ENCODE results near the gene MYO1A.

MYO1A gene

GRCh38 chr12:57012600-57013465, 37.1 kb downstream of the MYO1A start:
- DNase-seq (ENCODE audit: low read depth), result no peak

- DNase-seq (ENCODE audit: low read depth), result no peak
These were observed 38.2 kb downstream of the MYO1A start for GRCh38 chr12:57011438-57012424.

GRCh38 chr12:57010627-57011247, 39.2 kb downstream of the MYO1A start:
- DNase-seq (ENCODE audit: low read depth), result no peak

GRCh38 chr12:57009949-57010626, 39.8 kb downstream of the MYO1A start:
- no peak for DNase-seq (ENCODE audit: low read depth)

GRCh38 chr12:57008178-57008577, 41.8 kb downstream of the MYO1A start:
- no peak for DNase-seq (ENCODE audit: low read depth)

- DNase-seq (ENCODE audit: low read depth), result no peak
These were observed 43.0 kb downstream of the MYO1A start for GRCh38 chr12:57006809-57007475.

- DNase-seq (ENCODE audit: low read depth), result peak; percentile 57
These were observed 43.7 kb downstream of the MYO1A start, which contains the start of gene ZBTB39 for GRCh38 chr12:57005980-57006808. Gene ZBTB39, minus strand, starts transcription at chr12:57006546. Its CDS starts 1,629 bp downstream, at chr12:57004917.

- no peak for DNase-seq (ENCODE audit: low read depth)
These were observed 45.3 kb downstream of the MYO1A start for GRCh38 chr12:57004651-57005050.

- DNase-seq (ENCODE audit: low read depth), result no peak
These were observed 46.5 kb downstream of the MYO1A start for GRCh38 chr12:57003395-57003794.

- peak; percentile 69 for DNase-seq (ENCODE audit: low read depth)
These were observed 48.5 kb downstream of the MYO1A start for GRCh38 chr12:57001448-57001906.

- DNase-seq (ENCODE audit: low read depth), result no peak
These were observed 49.5 kb downstream of the MYO1A start for GRCh38 chr12:57000393-57000792.

GRCh38 chr12:56999456-56999855, 50.5 kb downstream of the MYO1A start:
- no peak for DNase-seq (ENCODE audit: low read depth)

GRCh38 chr12:56998981-56999380, 50.9 kb downstream of the MYO1A start:
- no peak for DNase-seq (ENCODE audit: low read depth)

GRCh38 chr12:56998316-56998715, 51.6 kb downstream of the MYO1A start:
- no peak for DNase-seq (ENCODE audit: low read depth)

GRCh38 chr12:56996793-56997545, 53.0 kb downstream of the MYO1A start:
- no peak for DNase-seq (ENCODE audit: low read depth)

GRCh38 chr12:56995930-56996496, 53.9 kb downstream of the MYO1A start:
- DNase-seq (ENCODE audit: low read depth), result no peak

GRCh38 chr12:56995201-56995929, 54.6 kb downstream of the MYO1A start:
- no peak for DNase-seq (ENCODE audit: low read depth)

GRCh38 chr12:56994231-56994746, 55.6 kb downstream of the MYO1A start:
- DNase-seq (ENCODE audit: low read depth), result no peak

All from T follicular helper cell (primary cell).